ENCODE results near the gene MAN2B2. TPM values are rescaled to one million over a fixed set of nuclear protein-coding genes. Genes with fewer than 3 reads are reported as not detected.

Gene MAN2B2
- total RNA-seq, 1 experiment from 2014 or later: 11.7 TPM

DNA sequence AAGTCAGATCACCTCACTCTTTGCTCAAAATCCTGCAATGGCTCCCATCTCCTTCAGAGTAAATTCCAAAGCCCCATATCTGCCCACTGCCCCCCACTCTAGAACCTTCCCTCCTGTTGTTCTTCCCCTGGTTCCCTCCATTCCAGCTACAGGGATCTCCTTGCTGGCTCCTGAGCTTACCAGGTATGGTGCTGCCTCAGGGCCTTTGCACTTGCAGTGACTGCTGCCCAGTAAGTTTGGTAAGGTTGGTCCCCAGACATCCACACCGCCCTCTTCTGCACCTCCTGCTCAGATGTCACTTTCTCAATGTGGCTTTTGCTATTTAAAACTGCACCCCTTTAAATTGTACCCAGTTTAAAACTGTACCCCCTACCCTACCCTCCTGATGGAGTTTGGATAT, 7.8 kb upstream of the MAN2B2 start:
- DNase-seq (ENCODE audit: low read depth): no peak

DNA sequence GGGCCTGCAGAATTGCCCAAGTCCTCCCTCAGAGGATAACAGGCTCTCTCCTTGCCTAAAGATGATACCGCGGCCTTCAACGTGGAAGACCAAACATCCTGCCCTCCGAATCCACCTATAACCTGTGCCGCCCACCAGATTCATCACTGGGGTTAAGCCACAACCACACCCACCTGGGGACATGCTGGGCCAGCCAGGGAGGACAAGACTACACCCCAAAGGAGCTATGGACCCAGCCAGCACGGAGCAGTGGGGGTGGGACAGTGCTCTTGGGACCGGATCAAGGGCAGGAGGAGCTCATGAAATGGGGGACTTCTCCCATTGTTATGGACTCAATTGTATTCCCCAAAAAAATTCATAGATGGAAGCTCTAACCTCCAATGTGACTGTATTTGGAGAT, 6.8 kb upstream of the MAN2B2 start:
- DNase-seq (ENCODE audit: low read depth): no peak

DNA sequence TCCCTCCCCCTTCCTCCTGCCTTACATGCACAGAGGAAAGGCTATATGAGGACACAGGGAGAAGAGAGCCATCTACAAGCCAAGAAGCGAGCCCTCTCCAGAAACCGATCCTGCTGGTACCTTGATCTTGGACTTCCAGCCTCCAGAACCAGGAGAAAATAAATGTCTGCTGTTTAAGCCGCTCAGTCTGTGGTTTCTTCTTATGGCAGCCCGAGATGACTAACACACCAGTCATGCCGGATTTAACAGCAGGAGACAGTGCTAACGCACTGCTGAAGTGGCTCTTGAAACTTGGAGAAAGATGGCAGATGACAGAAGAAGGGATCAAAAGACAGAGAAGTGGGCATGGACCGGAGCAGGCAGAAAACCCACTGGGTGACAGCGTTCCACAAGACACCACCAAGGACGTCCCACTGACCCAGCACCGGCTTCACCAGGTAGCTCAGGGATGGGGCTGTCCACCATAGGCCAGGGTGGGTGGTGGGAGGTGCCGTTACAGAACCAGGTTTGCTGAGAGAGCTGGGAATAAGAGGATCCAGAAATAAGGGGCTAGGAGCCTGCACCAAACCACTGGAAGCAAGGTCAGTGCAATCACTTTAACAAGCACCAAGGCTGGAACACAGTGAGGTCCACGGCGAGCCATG, 6.2 kb upstream of the MAN2B2 start:
- DNase-seq (ENCODE audit: low read depth): peak; percentile 84

DNA sequence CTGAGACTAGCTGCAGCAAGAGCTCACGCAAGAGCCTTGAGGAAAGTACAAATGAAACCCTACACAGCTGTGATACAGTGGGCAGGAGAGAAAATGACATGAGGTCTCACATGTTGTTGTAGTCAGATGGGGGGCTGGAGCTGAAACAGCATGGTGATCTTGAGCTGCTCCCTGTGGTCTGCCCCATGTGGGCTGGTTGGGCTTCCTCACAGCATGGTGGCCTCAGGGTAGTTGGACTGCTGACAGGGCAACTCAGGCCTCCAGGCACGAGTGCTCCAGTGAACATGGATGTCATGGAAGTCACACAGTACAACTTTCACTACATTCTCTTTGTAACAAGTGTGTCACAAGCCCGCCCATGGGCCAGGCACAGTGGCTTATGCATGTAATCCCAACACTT, 3.4 kb upstream of the MAN2B2 start:
- no peak for DNase-seq (ENCODE audit: low read depth)

DNA sequence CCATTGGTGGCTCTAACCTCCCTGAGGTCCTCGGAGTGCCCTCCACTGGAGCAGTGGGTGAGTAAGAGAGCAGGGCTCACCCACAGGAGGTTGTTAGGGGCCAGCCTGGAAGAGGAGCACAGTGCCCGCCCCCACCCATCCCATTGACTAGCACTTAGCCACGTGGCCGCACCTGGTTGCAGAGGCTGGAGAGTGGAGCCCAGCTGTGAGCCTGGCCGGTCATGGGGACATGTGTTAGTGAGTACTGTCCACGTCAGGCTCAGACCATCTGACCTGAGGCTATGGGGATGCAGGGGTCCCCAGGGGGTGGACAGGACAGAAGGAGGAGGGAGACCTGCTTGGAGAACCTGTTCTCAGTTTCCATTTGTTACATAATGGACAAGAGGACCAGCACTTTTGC, 1.4 kb upstream of the MAN2B2 start:
- DNase-seq (ENCODE audit: low read depth): no peak

DNA sequence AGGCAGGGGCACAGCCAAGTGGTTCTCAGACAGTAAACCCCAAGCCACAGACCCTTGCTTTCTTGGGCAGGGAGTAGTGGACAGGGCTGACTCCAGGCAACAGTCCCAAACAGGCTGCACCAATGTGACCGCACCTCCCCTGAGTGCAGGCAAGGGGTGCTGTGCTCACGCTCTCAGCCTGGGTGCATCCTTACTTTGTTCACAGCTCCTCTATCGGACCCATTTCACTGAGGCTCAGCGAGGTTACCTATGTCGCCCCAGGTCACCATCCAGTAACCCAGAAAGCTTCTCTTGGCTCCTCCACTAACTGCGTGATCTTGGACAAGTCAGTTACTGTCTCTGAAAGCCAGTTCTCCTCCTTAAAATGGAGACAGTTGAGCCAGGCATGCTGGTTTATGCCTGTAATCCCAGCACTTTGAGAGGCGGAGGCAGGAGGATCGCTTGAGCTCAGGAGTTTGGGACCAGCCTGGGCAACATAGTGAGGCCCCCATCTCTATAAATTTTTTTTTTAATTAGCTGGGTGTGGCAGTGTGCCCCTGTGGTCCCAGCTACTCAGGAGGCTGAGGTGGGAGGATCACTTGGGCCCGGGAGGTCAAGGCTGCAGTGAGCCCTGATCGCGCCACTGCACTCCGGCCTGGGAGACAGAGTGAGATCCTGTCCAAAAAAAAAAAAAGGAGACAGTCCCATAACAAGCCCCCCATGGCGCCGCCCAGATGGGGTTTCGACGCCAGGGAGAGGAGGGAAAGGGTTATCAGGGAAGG, 823 bp upstream of the MAN2B2 start:
- DNase-seq (ENCODE audit: low read depth): no peak

- DNase-seq (ENCODE audit: low read depth): no peak
Measured at GRCh38 chr4:6575503-6576240, 683 bp downstream of the MAN2B2 start.

DNA sequence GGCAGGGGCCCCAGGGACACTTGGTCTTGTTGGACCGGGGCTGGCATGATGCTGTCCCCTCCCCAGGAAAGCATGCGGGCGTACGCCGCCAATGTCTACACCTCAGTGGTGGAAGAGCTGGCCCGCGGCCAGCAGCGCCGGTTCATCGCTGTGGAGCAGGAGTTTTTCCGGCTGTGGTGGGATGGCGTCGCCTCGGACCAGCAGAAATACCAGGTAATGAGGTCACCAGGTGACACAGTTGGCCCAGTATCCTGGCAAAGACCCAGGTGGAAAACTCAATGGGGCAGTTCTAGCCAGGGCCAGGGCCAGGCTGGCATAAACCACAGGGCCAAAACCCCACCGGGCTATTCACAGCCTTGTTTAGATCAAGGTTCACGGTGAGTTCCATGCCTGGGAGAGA, 1.5 kb downstream of the MAN2B2 start:
- DNase-seq (ENCODE audit: low read depth): no peak

- DNase-seq (ENCODE audit: low read depth): no peak
Measured at GRCh38 chr4:6576932-6577331, 1.9 kb downstream of the MAN2B2 start.

DNA sequence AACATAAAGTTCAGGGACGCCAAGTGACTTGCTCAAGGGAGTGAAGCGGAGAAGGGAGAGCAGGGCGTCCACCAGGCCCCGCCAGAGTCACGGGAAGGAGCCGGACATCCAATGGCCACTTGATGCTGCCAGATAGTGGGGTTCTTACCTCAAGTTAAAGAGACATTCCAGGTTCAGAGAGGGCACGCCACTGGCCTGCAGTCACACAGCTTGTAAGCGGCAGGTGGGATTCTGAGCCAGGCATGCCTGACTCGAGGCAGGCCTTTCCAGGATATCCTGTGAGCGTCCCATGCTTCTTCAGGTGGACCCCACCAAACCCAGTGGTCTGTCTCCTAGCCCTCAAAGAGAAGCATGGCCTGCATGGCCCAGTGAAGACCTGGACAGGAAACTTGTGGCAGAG, 2.4 kb downstream of the MAN2B2 start:
- DNase-seq (ENCODE audit: low read depth): no peak

- no peak for DNase-seq (ENCODE audit: low read depth)
Measured at GRCh38 chr4:6578221-6578620, 3.2 kb downstream of the MAN2B2 start.

DNA sequence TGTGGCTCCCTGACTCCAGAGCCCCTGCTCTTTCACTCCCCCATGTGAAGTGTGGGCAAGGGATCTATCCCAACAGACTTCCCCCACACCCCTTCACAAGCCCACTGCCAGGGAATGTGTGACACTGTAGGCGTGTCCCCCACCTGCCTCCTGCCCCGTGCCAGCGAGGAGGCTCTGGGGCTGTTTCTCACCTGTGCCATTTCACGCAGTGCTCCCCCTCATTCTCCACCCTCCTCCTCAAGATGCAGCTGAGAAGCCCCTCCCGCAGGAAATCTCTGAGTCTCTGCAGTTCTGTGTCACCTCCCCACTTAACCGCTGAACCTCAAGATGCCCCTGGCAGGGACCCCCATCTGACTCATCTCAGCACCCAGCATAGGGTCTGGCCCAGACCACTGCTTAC, 5.4 kb downstream of the MAN2B2 start:
- no peak for DNase-seq (ENCODE audit: low read depth)

DNA sequence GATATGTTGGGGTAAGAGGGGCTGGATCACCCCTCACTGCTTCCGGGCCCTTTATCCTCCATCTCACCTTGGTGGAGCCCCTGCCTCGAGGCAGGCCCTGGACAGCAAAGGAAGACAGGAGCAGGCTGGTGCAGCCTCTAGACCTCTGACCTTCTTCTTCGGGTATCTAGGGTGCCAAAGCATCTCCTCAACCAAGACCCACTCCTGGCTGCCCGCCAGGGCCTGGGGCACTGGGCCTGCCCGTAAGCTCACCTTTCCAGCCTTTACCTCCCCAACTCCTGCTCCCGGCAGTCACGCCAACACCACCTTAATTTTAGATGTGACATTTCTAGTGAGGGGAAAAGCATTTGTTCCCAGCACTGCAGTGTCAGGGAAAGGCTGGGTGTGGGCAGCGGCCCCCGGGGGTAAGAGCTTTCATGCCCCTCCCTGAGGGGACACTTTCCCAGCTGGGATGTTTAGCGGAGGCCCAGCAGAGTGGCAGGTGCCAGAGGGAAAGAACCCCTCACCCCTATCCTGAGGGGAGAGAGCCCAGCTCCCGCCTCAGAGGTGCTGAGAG, 6.7 kb downstream of the MAN2B2 start:
- DNase-seq (ENCODE audit: low read depth): no peak

GRCh38 chr4:6582889-6583490, 8.0 kb downstream of the MAN2B2 start:
- peak; percentile 40 for DNase-seq (ENCODE audit: low read depth)

DNA sequence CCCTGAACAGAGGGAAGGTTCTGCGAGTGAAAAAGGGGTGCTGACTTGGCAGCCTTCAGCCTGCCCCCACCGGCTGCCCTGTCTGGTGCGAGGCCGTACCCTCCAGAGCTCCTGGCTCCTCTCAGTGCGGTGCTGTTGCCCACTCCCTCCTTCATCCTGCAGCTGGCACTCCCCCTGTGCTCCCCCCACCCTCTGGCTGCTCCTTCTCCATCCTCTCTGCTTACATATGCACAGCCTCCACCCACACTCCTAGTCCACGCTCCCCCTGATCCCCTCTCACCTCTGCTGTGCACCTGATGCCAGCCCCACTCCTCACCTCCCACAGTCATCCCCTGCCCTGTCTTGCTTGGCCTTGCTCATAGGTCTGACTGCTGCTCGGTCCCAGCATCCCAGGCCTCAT, 9.9 kb downstream of the MAN2B2 start:
- no peak for DNase-seq (ENCODE audit: low read depth)

DNA sequence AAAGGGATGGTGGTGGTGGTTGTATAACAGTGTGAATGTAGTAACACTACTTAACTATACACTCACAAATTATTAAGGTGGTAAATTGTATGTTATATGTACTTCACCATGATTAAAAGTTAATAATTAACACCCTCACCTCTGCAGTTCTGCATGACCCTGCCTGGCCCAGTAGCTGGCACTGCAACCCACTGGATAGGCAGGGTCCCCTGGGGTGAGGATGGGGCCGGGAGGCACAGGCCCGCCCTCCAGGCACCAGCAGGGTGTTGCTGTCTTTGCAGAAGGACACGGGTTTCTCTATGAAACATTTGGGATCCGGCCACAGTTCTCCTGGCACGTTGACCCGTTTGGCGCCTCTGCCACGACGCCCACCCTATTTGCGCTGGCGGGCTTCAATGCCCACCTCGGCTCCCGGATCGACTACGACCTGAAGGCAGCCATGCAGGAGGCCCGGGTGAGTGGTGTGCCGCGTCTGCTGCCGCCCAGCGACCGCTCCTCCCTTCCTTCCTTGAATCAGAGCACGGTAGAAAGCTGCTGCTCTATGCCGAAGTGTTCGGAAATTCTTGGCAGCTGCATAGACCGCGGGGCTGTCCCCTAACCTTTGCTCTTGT, 11.8 kb downstream of the MAN2B2 start:
- DNase-seq (ENCODE audit: low read depth): no peak

DNA sequence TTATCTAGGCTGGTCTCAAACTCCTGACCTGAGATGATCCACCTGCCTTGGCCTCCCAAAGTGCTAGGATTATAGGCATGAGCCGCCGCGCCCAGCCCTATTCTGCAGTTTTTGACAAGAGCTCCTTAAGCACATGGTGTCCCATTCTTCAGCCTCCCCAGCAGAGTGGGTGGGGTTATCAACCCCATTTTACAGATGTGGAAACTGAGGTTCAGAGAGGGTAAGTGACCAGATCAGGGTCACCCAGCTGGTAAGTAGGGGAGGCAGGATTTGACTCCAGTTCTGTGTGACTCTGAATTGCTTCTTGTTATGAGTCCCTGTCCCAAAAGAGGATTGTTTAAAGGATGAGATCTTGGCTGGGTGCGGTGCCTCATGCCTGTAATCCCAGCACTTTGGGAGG, 14.5 kb downstream of the MAN2B2 start:
- no peak for DNase-seq (ENCODE audit: low read depth)

GRCh38 chr4:6591313-6591712, 16.3 kb downstream of the MAN2B2 start:
- DNase-seq (ENCODE audit: low read depth): no peak

- no peak for DNase-seq (ENCODE audit: low read depth)
Measured at GRCh38 chr4:6591781-6592180, 16.8 kb downstream of the MAN2B2 start.

DNA sequence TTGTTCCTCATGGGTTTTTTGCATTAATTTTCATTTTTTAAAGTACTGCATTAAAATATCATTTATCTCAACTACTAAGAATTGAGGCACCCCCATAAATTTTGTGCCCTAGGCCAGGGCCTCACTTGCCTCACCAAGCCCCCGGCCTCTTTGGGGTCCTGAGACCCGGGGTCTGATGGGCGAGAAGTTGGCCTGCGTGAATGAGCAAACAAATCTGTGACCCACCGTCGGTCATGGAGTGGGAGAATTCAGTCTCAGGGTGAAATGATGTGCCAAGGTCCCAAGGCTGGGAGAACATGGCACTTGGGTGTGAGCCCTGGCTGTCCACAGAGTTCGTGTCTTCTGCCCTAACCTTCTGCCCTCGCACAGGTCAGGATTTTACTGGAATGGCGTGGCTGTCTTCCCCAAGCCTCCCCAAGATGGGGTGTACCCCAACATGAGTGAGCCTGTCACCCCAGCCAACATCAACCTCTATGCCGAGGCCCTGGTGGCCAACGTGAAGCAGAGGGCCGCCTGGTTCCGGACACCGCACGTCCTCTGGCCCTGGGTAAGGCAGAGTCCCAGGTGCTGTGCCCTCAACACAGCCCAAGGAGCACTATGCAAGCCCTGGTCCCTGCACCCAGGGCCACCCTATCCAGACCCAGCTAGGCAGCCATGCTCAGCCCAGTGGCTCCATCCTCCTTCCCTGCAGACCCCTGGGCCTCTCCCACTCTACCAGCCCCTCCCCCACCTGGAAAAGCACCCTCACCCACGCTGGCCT, 18.0 kb downstream of the MAN2B2 start:
- DNase-seq (ENCODE audit: low read depth): no peak

DNA sequence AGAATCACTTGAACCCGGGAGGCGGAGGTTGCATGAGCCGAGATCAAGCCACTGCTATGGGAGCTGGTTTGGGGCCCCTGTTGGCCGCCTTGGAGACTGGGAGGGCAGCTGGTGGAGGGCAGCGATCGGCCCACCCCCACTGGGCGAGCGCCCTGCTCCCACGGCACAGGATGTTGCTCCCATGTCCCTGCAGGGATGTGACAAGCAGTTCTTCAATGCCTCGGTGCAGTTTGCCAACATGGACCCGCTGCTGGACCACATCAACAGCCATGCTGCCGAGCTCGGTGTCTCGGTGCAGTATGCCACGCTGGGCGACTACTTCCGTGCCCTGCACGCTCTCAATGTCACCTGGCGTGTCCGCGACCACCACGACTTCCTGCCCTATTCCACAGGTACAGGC, 19.4 kb downstream of the MAN2B2 start:
- DNase-seq (ENCODE audit: low read depth): no peak

Data from RPMI7951 (cell line).